Endothelial cell of umbilical vein (primary cell): ENCODE data around the gene CUL3. TPM values are rescaled to one million over a fixed set of nuclear protein-coding genes. Genes with fewer than 3 reads are reported as not detected.

Experiments
- BruUV-seq: library from RNA; stranded (reverse); fragments of 400-500 nt; replicated peaks from 2 replicates; lab custom pipeline; 2021; lab: Mats Ljungman, UMichigan
- CTCF ChIA-PET: fragments of 300-600, 350-600 bp; sonication (Branson Sonifier 250); formaldehyde crosslinking; loops from one replicate; lab custom pipeline; 2021; ENCODE audit warnings: antibody characterized with exemption, inconsistent platforms; lab: Charles Lee
- POLR2A ChIA-PET: fragments of 300-600, 350-600 bp; sonication (Branson Sonifier 250); formaldehyde crosslinking; loops from one replicate; lab custom pipeline; 2021; ENCODE audit warnings: antibody characterized with exemption, inconsistent platforms; lab: Charles Lee
- DNase-seq: peaks from one replicate; pipeline ENCODE4 v3.0.0-alpha.2; 2011; ENCODE audit warnings: low read depth, low spot score
- FAIRE-seq: peaks from 2 replicates; lab custom pipeline; 2011; peaks lifted over from hg19 to GRCh38; lab: Jason Lieb, UNC
- H2AFZ ChIP-seq: 2 replicates; pipeline ENCODE4 v1.6.0; 2012; ENCODE audit warnings: low read depth, low read length, control low read depth, inconsistent platforms
- H3K27ac ChIP-seq: 2 replicates; pipeline ENCODE4 v1.5.1; 2011; ENCODE audit warnings: low read depth, mild to moderate bottlenecking, control low read depth, low read length, moderate library complexity; ENCODE audit not compliant: insufficient read depth
- H3K27me3 ChIP-seq, 2 experiments: 2 replicates each; pipeline versions ENCODE4 v1.6.0 to v1.6.1; 2011; ENCODE audit warnings: low read length in 2 of 2, mixed read lengths in 1 of 2; ENCODE audit not compliant: control insufficient read depth in 2 of 2, insufficient read depth in 2 of 2
- H3K36me3 ChIP-seq, 2 experiments: 2 replicates in 1 of 2; 3 replicates in 1 of 2; pipeline ENCODE4 v1.5.1; 2011; ENCODE audit warnings: low read length in 2 of 2, mild to moderate bottlenecking in 1 of 2, moderate library complexity in 1 of 2; ENCODE audit not compliant: control insufficient read depth in 2 of 2, insufficient read depth in 2 of 2; ENCODE audit errors: extremely low read depth in 1 of 2
- H3K4me1 ChIP-seq: 3 replicates; pipeline ENCODE4 v1.5.1; 2011; ENCODE audit warnings: mild to moderate bottlenecking, low read length; ENCODE audit not compliant: control insufficient read depth, insufficient read depth; ENCODE audit errors: extremely low read depth
- H3K4me2 ChIP-seq: 2 replicates; pipeline ENCODE4 v1.6.1; 2011; ENCODE audit warnings: low read length, control low read depth, mixed read lengths; ENCODE audit not compliant: insufficient read depth
- H3K4me3 ChIP-seq, 3 experiments: fragments of 200-600 bp in 1 of 3; sonication (generic), shearing (Covaris generic) in 1 of 3; replicated peaks in 1 of 3; 2 replicates each; pipeline ENCODE4 v1.5.1; 2011 to 2016; ENCODE audit warnings: control low read depth in 3 of 3, low read length in 3 of 3, mild to moderate bottlenecking in 2 of 3, inconsistent platforms in 1 of 3, low read depth in 1 of 3, moderate library complexity in 1 of 3; ENCODE audit not compliant: insufficient read depth in 1 of 3
- H3K79me2 ChIP-seq: 2 replicates; pipeline ENCODE4 v1.6.0; 2012; ENCODE audit warnings: low read length, inconsistent platforms; ENCODE audit not compliant: control insufficient read depth, insufficient read depth
- H3K9ac ChIP-seq: replicated peaks from 2 replicates; pipeline ENCODE3; 2011; ENCODE audit warnings: low read length, control low read depth; ENCODE audit not compliant: insufficient read depth; ENCODE audit errors: extremely low read depth
- H3K9me1 ChIP-seq: replicated peaks from 3 replicates; pipeline ENCODE4 v1.6.0; 2011; ENCODE audit warnings: mild to moderate bottlenecking, low read length; ENCODE audit not compliant: control insufficient read depth, insufficient read depth; ENCODE audit errors: extremely low read depth
- H3K9me3 ChIP-seq: replicated peaks from 2 replicates; pipeline ENCODE4 v1.5.1; 2012; ENCODE audit warnings: low read length, inconsistent platforms; ENCODE audit not compliant: control insufficient read depth, insufficient read depth
- H4K20me1 ChIP-seq: replicated peaks from 2 replicates; pipeline ENCODE3; 2011; ENCODE audit warnings: mild to moderate bottlenecking, low read length; ENCODE audit not compliant: control insufficient read depth, insufficient read depth; ENCODE audit errors: extremely low read depth
- EZH2 ChIP-seq: IDR thresholded peaks from 2 replicates; pipeline ENCODE4 v1.6.1; 2012; ENCODE audit warnings: borderline replicate concordance, low read depth, mild to moderate bottlenecking, moderate library complexity, low read length, inconsistent platforms; ENCODE audit not compliant: severe bottlenecking
- FOS ChIP-seq: IDR thresholded peaks from 2 replicates; pipeline ENCODE4 v1.6.1; 2011; ENCODE audit warnings: mild to moderate bottlenecking, low read length, moderate library complexity, borderline replicate concordance; ENCODE audit not compliant: insufficient read depth
- GATA2 ChIP-seq: IDR thresholded peaks from 2 replicates; pipeline ENCODE4 v1.7.0; 2011; ENCODE audit warnings: low read depth, mild to moderate bottlenecking, moderate library complexity, mixed read lengths, low read length; ENCODE audit not compliant: insufficient read length, insufficient read depth
- JUN ChIP-seq: IDR thresholded peaks from 2 replicates; pipeline ENCODE4 v1.6.1; 2011; ENCODE audit warnings: borderline replicate concordance, low read depth; ENCODE audit not compliant: insufficient read length, insufficient read depth
- MYC ChIP-seq: IDR thresholded peaks from one replicate; pipeline ENCODE4 v1.6.1; 2011; ENCODE audit warnings: mild to moderate bottlenecking, low read depth, low read length
- POLR2A ChIP-seq: IDR thresholded peaks from 2 replicates; pipeline ENCODE4 v1.6.1; 2012; ENCODE audit warnings: low read depth, mild to moderate bottlenecking, control low read depth, low read length
- POLR2AphosphoS5 ChIP-seq: IDR thresholded peaks from 2 replicates; pipeline ENCODE4 v1.6.1; 2012; ENCODE audit warnings: low read depth, mild to moderate bottlenecking, control low read depth, low read length, moderate library complexity; ENCODE audit not compliant: insufficient read depth
- dilution Hi-C: fragments of 300-500 bp; cut with MboI; formaldehyde crosslinking; loops from one replicate; pipeline ENCODE4 v1.15.0; 2019; ENCODE audit warnings: low sequenced_read_pairs; ENCODE audit not compliant: extremely low pct_ligation_motif_present
- intact Hi-C: fragments of 100-400 bp; cut with micrococcal nuclease; formaldehyde crosslinking; loops from one replicate; pipeline ENCODE4 v1.10.0; 2022
- polyA plus RNA-seq, 4 experiments: library from polyadenylated mRNA; depleted of rRNA in 3 of 4; stranded (reverse) in 3 of 4; unstranded in 1 of 4; fragments of >200 nt; gene quantifications; 2 replicates each; pipeline versions ENCODE4 v1.2.1 to v1.2.3, GENCODE V29; 2011 to 2012; ENCODE audit warnings: missing spikeins in 1 of 4
- total RNA-seq: library from RNA; stranded (reverse); gene quantifications from 2 replicates; pipeline ENCODE4 v1.2.3, GENCODE V29; 2021
- TF ChIP-seq, protein P1 (sequence below), 2 donors: IDR thresholded peaks; 1 replicate in 1 of 2; 2 replicates in 1 of 2; pipeline ENCODE4 v1.5.1; 2011; ENCODE audit warnings: low read length in 2 of 2, mild to moderate bottlenecking in 2 of 2, moderate library complexity in 2 of 2, control low read depth in 1 of 2, inconsistent platforms in 1 of 2, low read depth in 1 of 2; ENCODE audit not compliant: insufficient read depth in 1 of 2; ENCODE audit errors: extremely low read depth in 1 of 2
- TF ChIP-seq, protein P2 (sequence below): IDR thresholded peaks from 2 replicates; pipeline ENCODE4 v1.6.1; 2011; ENCODE audit not compliant: insufficient read depth, insufficient read length

CUL3 gene
- total and polyA plus RNA-seq, 2 donors (not counting 3 experiments of a cell fraction or from before 2014, with no cell fraction given): 22.7 to 82.3 TPM

DNA sequence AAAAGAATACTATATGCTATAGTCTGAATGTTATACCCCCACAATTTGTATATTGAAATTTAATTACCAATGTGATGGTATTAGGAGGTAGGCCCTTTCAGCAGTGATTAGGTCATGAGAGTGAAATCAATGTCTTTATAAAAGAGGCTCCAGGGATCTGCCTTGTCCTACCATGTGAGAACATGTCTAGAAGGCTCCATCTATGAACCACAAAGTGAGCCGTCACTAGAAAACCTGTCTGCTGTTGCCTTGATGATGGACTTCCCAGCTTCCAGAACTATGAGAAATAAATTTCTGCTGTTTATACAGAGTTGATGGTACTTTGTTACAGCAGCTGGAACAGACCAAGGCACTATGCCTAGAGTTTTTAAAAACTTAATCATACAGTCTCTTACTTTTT is 136.9 kb downstream of the CUL3 start:
- H3K9me1 ChIP-seq: no peaks in the 10 kb centered on the region
- no peaks in the 10 kb centered on the region for H3K36me3 ChIP-seq
- no peaks in the 10 kb centered on the region for H3K27me3 ChIP-seq
- H3K9me3 ChIP-seq: no peaks in the 10 kb centered on the region
- no peak overlapping the region for H3K27ac ChIP-seq
- no peak overlapping the region for H3K9ac ChIP-seq
- peaks cover 10% of the 10 kb centered on the region for H3K4me1 ChIP-seq
- ChIA-PET POLR2A (interaction anchor here (1.3 to 1.4 kb wide), 2 partner anchors 41 to 46 kb away, joined by 3 read pairs; partner anchors contain the start of gene FAM124B), CTCF (interaction anchor here (1.0 to 5.2 kb wide), 9 partner anchors 8 to 473 kb away, joined by 3 to 84 read pairs (median 14); partner anchors contain the start of gene FAM124B)
- no TSS peak for BruUV-seq
- FAIRE-seq (no peak), DNase-seq (no peak)
- H2AFZ ChIP-seq: no peak overlapping the region
- no peaks in the 10 kb centered on the region for H4K20me1 ChIP-seq
- dilution Hi-C loops (no loop called here), intact Hi-C loops (loop anchor here (2.0 kb wide), 2 partner anchors 79 to 477 kb away; no protein-coding TSS in a partner anchor)
- TF ChIP-seq FOS (no peak), POLR2A (no peak), JUN (no peak), POLR2AphosphoS5 (no peak), EZH2 (no peak), MYC (no peak), GATA2 (no peak)
- TF ChIP-seq, protein P1, sequence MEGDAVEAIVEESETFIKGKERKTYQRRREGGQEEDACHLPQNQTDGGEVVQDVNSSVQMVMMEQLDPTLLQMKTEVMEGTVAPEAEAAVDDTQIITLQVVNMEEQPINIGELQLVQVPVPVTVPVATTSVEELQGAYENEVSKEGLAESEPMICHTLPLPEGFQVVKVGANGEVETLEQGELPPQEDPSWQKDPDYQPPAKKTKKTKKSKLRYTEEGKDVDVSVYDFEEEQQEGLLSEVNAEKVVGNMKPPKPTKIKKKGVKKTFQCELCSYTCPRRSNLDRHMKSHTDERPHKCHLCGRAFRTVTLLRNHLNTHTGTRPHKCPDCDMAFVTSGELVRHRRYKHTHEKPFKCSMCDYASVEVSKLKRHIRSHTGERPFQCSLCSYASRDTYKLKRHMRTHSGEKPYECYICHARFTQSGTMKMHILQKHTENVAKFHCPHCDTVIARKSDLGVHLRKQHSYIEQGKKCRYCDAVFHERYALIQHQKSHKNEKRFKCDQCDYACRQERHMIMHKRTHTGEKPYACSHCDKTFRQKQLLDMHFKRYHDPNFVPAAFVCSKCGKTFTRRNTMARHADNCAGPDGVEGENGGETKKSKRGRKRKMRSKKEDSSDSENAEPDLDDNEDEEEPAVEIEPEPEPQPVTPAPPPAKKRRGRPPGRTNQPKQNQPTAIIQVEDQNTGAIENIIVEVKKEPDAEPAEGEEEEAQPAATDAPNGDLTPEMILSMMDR (IDR thresholded peaks at IDR 0.05; ENCODE audit: extremely low read depth in 1 of 2, insufficient read depth in 1 of 2, low read depth in 1 of 2, low read length in 2 of 2): no peak
- TF ChIP-seq, protein P2, sequence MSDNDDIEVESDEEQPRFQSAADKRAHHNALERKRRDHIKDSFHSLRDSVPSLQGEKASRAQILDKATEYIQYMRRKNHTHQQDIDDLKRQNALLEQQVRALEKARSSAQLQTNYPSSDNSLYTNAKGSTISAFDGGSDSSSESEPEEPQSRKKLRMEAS: no peak
- no peak overlapping the region for H3K4me3 ChIP-seq
- H3K79me2 ChIP-seq: no peaks in the 10 kb centered on the region
- no peak overlapping the region for H3K4me2 ChIP-seq
